Neural progenitor cell (in vitro differentiated cells): Measurements from ENCODE around the gene KCNQ1. TPM values are rescaled to one million over a fixed set of nuclear protein-coding genes. Genes with fewer than 3 reads are reported as not detected.

Experiments
- DNase-seq: peaks from one replicate; pipeline ENCODE4 v3.0.0-alpha.2; 2016; ENCODE audit warnings: low spot score
- H2AFZ ChIP-seq: fragments of 200-600 bp; sonication (generic); replicated peaks from 2 replicates; pipeline ENCODE4 v1.6.1; 2016; ENCODE audit warnings: antibody characterized with exemption
- H3F3A ChIP-seq: fragments of 200-600 bp; sonication (generic); 2 replicates; pipeline ENCODE4 v1.6.1; 2016; ENCODE audit warnings: antibody characterized with exemption, low read depth
- H3K27ac ChIP-seq: fragments of 200-600 bp; sonication (generic); 2 replicates; pipeline ENCODE4 v1.5.1; 2016; ENCODE audit warnings: mild to moderate bottlenecking
- H3K27me3 ChIP-seq: fragments of 200-600 bp; sonication (generic); 2 replicates; pipeline ENCODE4 v1.6.1; 2016; ENCODE audit warnings: mild to moderate bottlenecking, moderate library complexity
- H3K36me3 ChIP-seq: fragments of 200-600 bp; sonication (generic); 2 replicates; pipeline ENCODE4 v1.5.1; 2016
- H3K4me1 ChIP-seq: fragments of 200-600 bp; sonication (generic); 2 replicates; pipeline ENCODE4 v1.6.1; 2016; ENCODE audit warnings: mixed run types
- H3K4me2 ChIP-seq: fragments of 200-600 bp; sonication (generic); 2 replicates; pipeline ENCODE4 v1.6.1; 2016
- H3K4me3 ChIP-seq: fragments of 200-600 bp; sonication (generic); 2 replicates; pipeline ENCODE4 v1.5.1; 2016
- H3K79me2 ChIP-seq: fragments of 200-600 bp; sonication (generic); 2 replicates; pipeline ENCODE4 v1.6.1; 2016; ENCODE audit warnings: low read depth
- H3K9ac ChIP-seq: fragments of 200-600 bp; sonication (generic); 2 replicates; pipeline ENCODE4 v1.6.1; 2016
- H3K9me3 ChIP-seq: fragments of 200-600 bp; sonication (generic); 2 replicates; pipeline ENCODE4 v1.5.1; 2016; ENCODE audit warnings: low read depth
- H4K20me1 ChIP-seq: fragments of 200-600 bp; sonication (generic); 2 replicates; pipeline ENCODE4 v1.6.1; 2016; ENCODE audit warnings: low read depth
- H3K27ac Mint-ChIP-seq: 3 replicates; pipeline ENCODE4 v1.8.0; 2021; ENCODE audit warnings: mixed read lengths
- H3K27me3 Mint-ChIP-seq: 2 replicates; pipeline ENCODE4 v1.8.0; 2022; ENCODE audit warnings: low read depth, mild to moderate bottlenecking, inconsistent platforms, moderate library complexity, mixed read lengths; ENCODE audit not compliant: insufficient read depth
- H3K36me3 Mint-ChIP-seq: 3 replicates; pipeline ENCODE4 v1.8.0; 2021; ENCODE audit warnings: mixed read lengths
- H3K4me1 Mint-ChIP-seq: 3 replicates; pipeline ENCODE4 v1.8.0; 2021; ENCODE audit warnings: mixed read lengths
- H3K4me3 Mint-ChIP-seq: 3 replicates; pipeline ENCODE4 v1.8.0; 2021; ENCODE audit warnings: mild to moderate bottlenecking, moderate library complexity, mixed read lengths
- H3K9me3 Mint-ChIP-seq: 3 replicates; pipeline ENCODE4 v1.8.0; 2020; ENCODE audit warnings: mixed read lengths
- CTCF ChIP-seq: fragments of 200-600 bp; sonication (generic); IDR thresholded peaks from 2 replicates; pipeline ENCODE4 v1.5.1; 2017; ENCODE audit warnings: antibody characterized with exemption, mild to moderate bottlenecking
- EZH2 ChIP-seq: fragments of 200-600 bp; sonication (generic); IDR thresholded peaks from 2 replicates; pipeline ENCODE4 v1.6.1; 2017; ENCODE audit warnings: antibody characterized with exemption, mild to moderate bottlenecking, moderate library complexity
- EZH2phosphoT487 ChIP-seq: fragments of 200-600 bp; sonication (generic); IDR thresholded peaks from 2 replicates; pipeline ENCODE4 v1.6.1; 2017; ENCODE audit warnings: antibody characterized with exemption
- total RNA-seq: library from RNA; depleted of rRNA; stranded (reverse); fragments of >200 nt; gene quantifications from 2 replicates; pipeline ENCODE4 v1.2.3, GENCODE V29; 2015; ENCODE audit warnings: low replicate concordance

KCNQ1 gene
- total RNA-seq, 1 donor from 2014 or later = 0.11 TPM

GRCh38 chr11:2443406-2443805, 1.4 kb upstream of the KCNQ1 start:
- no peaks in the 10 kb centered on the region for H3K9me3 ChIP-seq
- no peaks in the 10 kb centered on the region for H3F3A ChIP-seq
- Mint-ChIP-seq H3K27me3 (peaks cover 49% of the 10 kb centered on the region), H3K4me3 (peak overlapping the region; percentile 57), H3K36me3 (no peaks in the 10 kb centered on the region), H3K27ac (no peak overlapping the region), H3K4me1 (no peaks in the 10 kb centered on the region), H3K9me3 (peaks cover 10% of the 10 kb centered on the region)
- H3K27ac ChIP-seq = no peak overlapping the region
- no peaks in the 10 kb centered on the region for H3K36me3 ChIP-seq
- no peak overlapping the region for H2AFZ ChIP-seq
- TF ChIP-seq EZH2phosphoT487 (no peak), EZH2 (no peak), CTCF (no peak)
- no peaks in the 10 kb centered on the region for H4K20me1 ChIP-seq
- no peaks in the 10 kb centered on the region for H3K4me1 ChIP-seq
- H3K4me2 ChIP-seq = no peak overlapping the region
- peaks cover 98% of the 10 kb centered on the region for H3K27me3 ChIP-seq
- H3K79me2 ChIP-seq = no peaks in the 10 kb centered on the region
- H3K4me3 ChIP-seq = no peak overlapping the region
- H3K9ac ChIP-seq = no peak overlapping the region
- DNase-seq = no peak

GRCh38 chr11:2443881-2444820, 657 bp upstream of the KCNQ1 start, which contains the start of gene TRPM5:
Gene TRPM5 (minus strand): TSS chr11:2444514. CDS start chr11:2423036, 21,478 bp downstream.
- no peaks in the 10 kb centered on the region for H4K20me1 ChIP-seq
- no peak within 1 kb of the TSS for H3K27ac ChIP-seq
- DNase-seq = peak; percentile 12
- peaks cover 98% of the 10 kb centered on the region for H3K27me3 ChIP-seq
- Mint-ChIP-seq H3K9me3 (peaks cover 10% of the 10 kb centered on the region), H3K4me1 (no peaks in the 10 kb centered on the region), H3K27me3 (peaks cover 49% of the 10 kb centered on the region), H3K36me3 (no peaks in the 10 kb centered on the region), H3K27ac (no peak within 1 kb of the TSS), H3K4me3 (peak within 1 kb of the TSS; percentile 71)
- H3K4me1 ChIP-seq = no peaks in the 10 kb centered on the region
- H3K4me3 ChIP-seq = peak within 1 kb of the TSS; percentile 43
- peak within 1 kb of the TSS; percentile 70 for H3K4me2 ChIP-seq
- no peaks in the 10 kb centered on the region for H3K36me3 ChIP-seq
- TF ChIP-seq EZH2phosphoT487 (peak; percentile 33), CTCF (peak; percentile 23), EZH2 (peak; percentile 47)
- no peaks in the 10 kb centered on the region for H3K9me3 ChIP-seq
- no peak within 1 kb of the TSS for H2AFZ ChIP-seq
- no peaks in the 10 kb centered on the region for H3F3A ChIP-seq
- H3K9ac ChIP-seq = no peak within 1 kb of the TSS
- no peaks in the 10 kb centered on the region for H3K79me2 ChIP-seq

DNA sequence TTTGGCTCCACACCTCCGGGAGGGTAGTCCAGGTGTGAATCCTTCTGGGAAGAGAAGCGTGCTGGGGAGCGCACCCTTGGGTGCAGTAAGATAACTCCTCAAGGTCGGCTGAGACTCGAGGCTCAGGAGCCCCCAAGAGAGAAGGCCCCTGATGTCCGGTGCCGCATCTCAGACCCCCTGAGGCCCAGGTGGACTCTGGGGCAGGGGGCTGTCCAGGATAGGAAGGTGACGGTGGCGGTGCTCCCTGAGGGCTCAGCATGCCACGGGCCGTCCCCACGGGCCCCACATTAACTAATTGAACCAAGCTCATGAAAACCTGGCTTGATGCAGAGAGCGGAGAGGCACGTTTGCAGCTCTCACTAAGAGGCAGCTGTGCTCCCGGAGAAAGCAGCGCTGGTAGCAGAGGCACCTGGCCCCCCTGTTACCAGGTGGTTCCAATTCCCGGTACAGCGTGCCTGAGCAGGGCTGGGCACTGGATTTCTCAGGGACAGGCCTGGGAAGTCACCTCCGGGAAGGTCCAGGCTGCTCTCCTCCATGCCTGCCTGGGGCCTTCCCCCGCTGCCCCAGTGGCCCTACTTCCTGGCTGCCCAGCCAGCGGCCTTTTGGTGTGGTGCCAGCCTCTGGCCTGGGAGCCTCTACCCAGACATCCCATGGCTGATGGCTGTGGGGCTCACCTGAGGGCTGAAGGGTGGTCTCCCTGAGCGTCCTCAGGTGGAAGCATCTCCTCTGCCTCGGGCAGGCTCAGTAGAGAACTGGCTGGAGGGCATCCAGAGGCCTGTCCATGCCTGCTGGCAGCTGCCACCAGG, 1.1 kb downstream of the KCNQ1 start:
- Histone ChIP-seq H4K20me1 (no peaks in the 10 kb centered on the region), H3K9me3 (no peaks in the 10 kb centered on the region), H3K36me3 (no peaks in the 10 kb centered on the region), H3F3A (no peaks in the 10 kb centered on the region), H3K27ac (no peak overlapping the region), H3K79me2 (no peaks in the 10 kb centered on the region), H3K4me3 (no peak overlapping the region), H3K27me3 (peaks cover 98% of the 10 kb centered on the region), H2AFZ (no peak overlapping the region), H3K4me2 (no peak overlapping the region), H3K9ac (no peak overlapping the region), H3K4me1 (no peaks in the 10 kb centered on the region)
- peaks cover 10% of the 10 kb centered on the region for H3K9me3 Mint-ChIP-seq
- no peak for DNase-seq
- peak overlapping the region; percentile 71 for H3K4me3 Mint-ChIP-seq
- H3K4me1 Mint-ChIP-seq = no peaks in the 10 kb centered on the region
- no peaks in the 10 kb centered on the region for H3K36me3 Mint-ChIP-seq
- TF ChIP-seq EZH2 (peak; percentile 71), EZH2phosphoT487 (no peak)
- peaks cover 46% of the 10 kb centered on the region for H3K27me3 Mint-ChIP-seq
- H3K27ac Mint-ChIP-seq = no peak overlapping the region
